DLD1 (cell line): ENCODE results near the gene MYRF.

Experiments
- in situ Hi-C: cut with HindIII; loops from 2 replicates; pipeline ENCODE4 v1.10.0; 2017; ENCODE audit warnings: low sequenced_read_pairs

Gene MYRF

GRCh38 chr11:61737636-61738386 is 14.6 kb upstream of the MYRF start:
- in situ Hi-C loops, result loop anchor here (25.0 kb wide), 1 partner anchor 101 kb away; no protein-coding TSS in a partner anchor

- in situ Hi-C loops, result loop anchor here (25.0 kb wide), 1 partner anchor 101 kb away; no protein-coding TSS in a partner anchor
These were observed 13.7 kb upstream of the MYRF start for GRCh38 chr11:61738776-61739175.

GRCh38 chr11:61739413-61739812 is 13.0 kb upstream of the MYRF start:
- in situ Hi-C loops, result loop anchor here (25.0 kb wide), 1 partner anchor 102 kb away; no protein-coding TSS in a partner anchor

DNA sequence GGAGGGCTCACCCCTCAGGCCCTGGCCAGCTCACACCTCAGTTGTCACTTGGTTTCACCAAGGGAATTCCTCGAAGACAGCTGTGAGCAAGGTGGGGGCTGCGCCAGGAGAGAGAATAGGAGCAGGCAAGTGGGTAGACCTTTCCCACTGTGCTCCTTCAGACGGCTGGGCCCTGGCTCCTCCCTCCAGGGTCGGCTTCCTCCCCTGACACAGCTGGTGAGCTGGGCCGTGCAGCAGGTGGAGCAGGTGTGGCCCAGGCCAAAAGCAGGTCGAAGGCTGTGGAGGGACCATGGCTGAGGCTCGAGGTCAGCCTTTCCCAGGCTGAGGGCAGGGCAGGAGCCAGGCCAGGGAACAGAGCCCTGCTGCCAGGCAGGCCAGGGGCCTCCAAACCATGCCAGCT is 12.5 kb upstream of the MYRF start:
- in situ Hi-C loops, result loop anchor here (25.0 kb wide), 1 partner anchor 103 kb away; no protein-coding TSS in a partner anchor

GRCh38 chr11:61742391-61742790 is 10.0 kb upstream of the MYRF start:
- in situ Hi-C loops, result loop anchor here (25.0 kb wide), 1 partner anchor 105 kb away; no protein-coding TSS in a partner anchor

DNA sequence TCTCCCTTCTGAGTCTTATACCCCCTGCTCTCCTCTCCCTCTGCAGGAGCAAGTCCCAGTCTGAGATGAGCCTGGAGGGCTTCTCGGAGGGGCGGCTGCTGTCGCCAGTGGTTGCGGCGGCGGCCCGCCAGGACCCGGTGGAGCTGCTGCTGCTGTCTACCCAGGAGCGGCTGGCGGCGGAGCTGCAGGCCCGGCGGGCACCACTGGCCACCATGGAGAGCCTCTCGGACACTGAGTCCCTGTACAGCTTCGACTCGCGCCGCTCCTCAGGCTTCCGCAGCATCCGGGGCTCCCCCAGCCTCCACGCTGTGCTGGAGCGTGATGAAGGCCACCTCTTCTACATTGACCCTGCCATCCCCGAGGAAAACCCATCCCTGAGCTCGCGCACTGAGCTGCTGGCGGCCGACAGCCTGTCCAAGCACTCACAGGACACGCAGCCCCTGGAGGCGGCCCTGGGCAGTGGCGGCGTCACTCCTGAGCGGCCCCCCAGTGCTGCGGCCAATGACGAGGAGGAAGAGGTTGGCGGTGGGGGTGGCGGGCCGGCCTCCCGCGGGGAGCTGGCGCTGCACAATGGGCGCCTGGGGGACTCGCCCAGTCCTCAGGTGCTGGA is 8.8 kb upstream of the MYRF start:
- in situ Hi-C loops, result loop anchor here (25.0 kb wide), 1 partner anchor 106 kb away; no protein-coding TSS in a partner anchor

GRCh38 chr11:61744181-61744580 is 8.3 kb upstream of the MYRF start:
- in situ Hi-C loops, result loop anchor here (25.0 kb wide), 1 partner anchor 107 kb away; no protein-coding TSS in a partner anchor

GRCh38 chr11:61744609-61745156 is 7.8 kb upstream of the MYRF start:
- in situ Hi-C loops, result loop anchor here (25.0 kb wide), 1 partner anchor 107 kb away; no protein-coding TSS in a partner anchor

- in situ Hi-C loops, result loop anchor here (25.0 kb wide), 1 partner anchor 109 kb away; no protein-coding TSS in a partner anchor
These were observed 6.5 kb upstream of the MYRF start for GRCh38 chr11:61745781-61746441.

DNA sequence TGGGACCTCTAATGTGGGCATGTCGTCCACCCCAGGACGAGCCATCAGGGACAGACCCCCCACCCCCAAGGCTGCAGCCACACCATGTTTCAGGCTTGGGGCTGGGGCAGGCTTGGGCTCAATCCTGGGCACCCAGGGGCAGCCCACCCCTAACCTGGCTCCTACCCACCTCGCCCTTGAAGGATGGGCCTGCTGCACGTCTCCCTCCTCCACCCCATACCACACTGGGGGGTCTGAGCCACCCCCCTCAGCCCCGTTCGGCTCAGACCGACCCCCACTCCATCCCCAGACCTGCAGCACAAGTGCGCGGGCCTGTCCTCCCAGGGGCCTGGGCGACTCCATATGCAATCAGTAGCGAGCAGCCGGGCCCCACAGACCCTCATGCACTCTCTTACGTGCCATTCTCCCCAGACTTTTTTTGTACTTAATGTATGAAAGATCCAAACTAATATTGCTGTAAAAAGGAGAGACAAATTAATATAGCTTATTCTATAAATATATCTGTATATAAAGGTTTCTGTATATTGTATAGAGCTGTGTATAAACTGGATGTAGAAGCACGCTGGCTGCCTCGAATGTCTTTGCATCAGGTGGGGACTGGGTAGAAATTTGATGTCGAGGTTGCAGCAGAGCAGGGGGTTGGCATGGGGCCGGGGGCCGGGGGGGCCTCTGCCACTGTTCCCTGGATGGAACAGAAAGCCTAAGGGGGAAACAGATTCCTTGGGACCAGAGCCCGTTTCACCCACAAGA is 5.8 kb upstream of the MYRF start:
- in situ Hi-C loops, result loop anchor here (25.0 kb wide), 1 partner anchor 109 kb away; no protein-coding TSS in a partner anchor

DNA sequence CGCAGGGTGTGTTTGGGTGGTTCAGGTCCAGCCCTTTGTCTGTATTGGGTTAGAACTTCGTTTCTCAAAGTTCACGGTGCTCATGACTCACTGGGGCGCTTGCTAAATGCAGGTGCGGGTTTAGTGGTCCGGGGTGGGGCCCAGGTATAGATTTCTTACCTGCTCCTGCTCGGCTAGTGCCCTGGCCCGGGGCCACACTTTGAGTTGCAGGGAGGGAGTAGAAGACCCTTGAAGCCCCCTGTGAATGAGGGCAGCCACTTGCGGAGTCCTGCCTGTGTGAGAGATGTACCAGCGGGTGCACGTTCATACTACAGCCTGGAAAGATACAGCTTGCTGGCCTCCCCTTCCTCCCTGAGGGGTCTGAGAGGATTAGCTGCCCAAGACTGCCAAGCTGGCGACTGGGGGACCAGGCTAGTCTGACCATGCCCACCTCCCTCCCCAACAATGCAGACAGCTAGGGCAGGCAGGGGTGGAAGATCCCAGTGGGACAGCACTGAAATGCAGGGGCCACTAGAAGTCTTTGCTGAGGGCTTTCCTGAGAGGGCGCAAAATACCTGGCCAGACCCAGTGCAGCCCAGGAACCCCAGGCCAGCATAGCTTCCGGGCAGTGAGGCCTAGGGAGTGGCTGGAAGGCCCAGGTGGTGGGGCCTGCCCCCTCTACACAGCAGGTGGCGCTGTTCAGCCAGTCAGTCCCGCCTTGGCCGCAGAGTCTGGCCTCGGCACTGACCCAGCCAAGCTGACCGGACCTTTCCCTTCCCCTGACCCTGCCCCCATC is 5.1 kb upstream of the MYRF start:
- in situ Hi-C loops, result loop anchor here (25.0 kb wide), 1 partner anchor 110 kb away; no protein-coding TSS in a partner anchor

- in situ Hi-C loops, result loop anchor here (25.0 kb wide), 1 partner anchor 111 kb away; no protein-coding TSS in a partner anchor
These were observed 4.5 kb upstream of the MYRF start for GRCh38 chr11:61747967-61748285.

DNA sequence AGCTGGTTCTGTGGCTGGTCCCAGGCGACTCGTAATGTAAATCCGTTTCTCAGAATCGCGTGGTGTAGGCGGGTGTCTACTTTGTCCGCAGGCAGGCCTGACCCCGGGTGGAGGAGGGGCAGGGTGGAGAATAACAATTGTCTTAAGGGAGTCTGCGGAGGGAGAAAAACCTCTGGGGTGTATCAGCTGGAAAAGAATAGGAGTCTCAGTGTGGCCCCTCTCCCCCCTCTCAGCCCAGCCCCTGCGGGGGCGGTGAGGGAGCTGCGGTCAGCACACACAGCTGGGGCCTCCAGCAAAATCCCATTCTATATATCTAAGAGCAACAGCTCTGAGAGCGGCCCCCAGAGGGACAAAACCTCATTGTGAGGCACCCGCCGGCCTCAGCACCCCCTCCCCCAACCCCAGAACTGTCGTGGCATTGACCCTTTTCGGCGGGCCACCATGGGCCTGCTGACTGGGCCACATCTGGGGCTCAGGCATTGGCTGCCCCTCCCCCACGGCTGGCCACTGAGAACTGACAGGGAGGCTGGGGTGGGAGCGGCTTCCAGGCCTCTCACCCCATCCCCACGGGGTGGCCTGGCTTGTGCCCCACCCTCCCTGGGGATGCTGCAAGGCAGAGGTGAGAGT is 2.7 kb upstream of the MYRF start:
- in situ Hi-C loops, result loop anchor here (25.0 kb wide), 1 partner anchor 112 kb away; no protein-coding TSS in a partner anchor

DNA sequence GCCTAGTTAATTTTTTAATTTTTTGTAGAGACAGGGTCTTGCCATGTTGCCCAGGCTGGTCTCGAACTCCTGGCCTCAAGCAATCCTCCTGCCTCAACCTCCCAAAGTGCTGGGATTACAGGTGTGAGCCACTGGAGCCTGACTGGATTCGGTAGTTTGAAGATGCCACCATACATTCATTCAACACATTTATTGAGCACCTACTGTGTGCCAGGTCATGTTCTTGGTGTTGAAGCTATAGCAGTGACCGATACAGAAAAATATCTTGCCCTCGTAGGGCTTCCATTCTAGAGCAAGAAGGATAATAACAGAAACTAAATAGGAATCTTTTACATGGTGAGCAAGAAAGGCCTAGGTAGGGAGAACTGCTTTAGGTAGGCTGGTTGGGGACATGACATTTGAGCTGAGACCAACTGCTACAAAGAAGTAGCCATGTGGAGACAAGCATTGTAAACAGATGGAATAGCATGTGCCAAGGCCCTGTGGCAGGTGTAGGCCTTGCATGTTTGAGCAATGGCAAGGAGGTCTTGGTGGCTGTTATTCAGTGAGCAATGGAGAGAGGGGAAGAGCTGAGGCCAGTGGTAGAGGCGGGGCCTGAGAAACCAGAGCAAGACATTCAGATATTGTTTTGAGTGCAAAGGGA is 1.7 kb upstream of the MYRF start:
- in situ Hi-C loops, result no loop called here

GRCh38 chr11:61751384-61751783 is 1.1 kb upstream of the MYRF start:
- in situ Hi-C loops, result no loop called here

DNA sequence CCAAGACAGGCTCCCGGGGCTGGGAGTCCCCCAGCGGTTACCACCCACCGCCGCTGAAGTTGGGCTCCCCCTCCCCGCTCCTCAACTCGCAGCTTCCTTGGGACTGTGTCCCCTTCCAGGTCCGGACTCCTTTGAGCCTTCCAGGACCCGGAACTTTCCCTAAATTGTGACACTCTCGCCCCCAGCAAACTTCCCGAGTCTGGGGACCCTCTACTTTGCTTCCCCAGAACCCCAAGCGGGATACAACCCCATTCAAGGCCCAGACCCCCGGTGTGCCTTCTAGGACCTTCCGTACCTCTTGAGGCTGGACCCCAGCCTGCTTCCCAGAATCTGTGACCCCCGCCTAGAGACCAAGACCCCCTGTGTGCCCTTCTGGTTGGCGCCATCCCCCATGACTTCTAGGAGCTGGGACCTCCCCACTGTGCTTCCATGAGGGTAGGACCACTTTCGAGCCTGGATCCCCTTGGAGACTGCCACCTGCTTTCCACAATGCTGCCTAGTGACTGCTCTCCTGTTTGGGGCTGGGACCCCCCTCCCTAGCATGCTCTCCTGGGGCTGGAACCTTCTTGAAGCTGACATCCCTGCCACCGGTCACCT is 587 bp downstream of the MYRF start:
- in situ Hi-C loops, result no loop called here

- in situ Hi-C loops, result no loop called here
These were observed 1.2 kb downstream of the MYRF start for GRCh38 chr11:61753672-61754071.
